Thyroid gland (tissue), 4 donors: ENCODE data around the gene STX10. TPM values are rescaled to one million over a fixed set of nuclear protein-coding genes. Genes with fewer than 3 reads are reported as not detected.

ENCODE experiments used
- DNase-seq, 2 donors: peaks; one replicate each; pipeline ENCODE4 v3.0.0-alpha.2; 2019
- H3K27ac ChIP-seq, 3 donors: fragments of 200-600 bp; sonication (generic); 1 replicate in 2 of 3; 2 replicates in 1 of 3; pipeline ENCODE4 v1.5.1; 2016 to 2019; ENCODE audit warnings: mild to moderate bottlenecking in 1 of 3, moderate library complexity in 1 of 3
- H3K27me3 ChIP-seq: fragments of 200-600 bp; sonication (generic); one replicate; pipeline ENCODE4 v1.5.1; 2019
- H3K36me3 ChIP-seq, 2 donors: fragments of 200-600 bp; sonication (generic); one replicate each; pipeline ENCODE4 v1.5.1; 2016 to 2019
- H3K4me1 ChIP-seq, 2 donors: fragments of 200-600 bp; sonication (generic); one replicate each; pipeline ENCODE4 v1.5.1; 2017 to 2019
- H3K4me3 ChIP-seq, 3 donors: fragments of 200-600 bp; sonication (generic); replicated peaks in 1 of 3; 1 replicate in 2 of 3; 2 replicates in 1 of 3; pipeline ENCODE4 v1.5.1; 2016; ENCODE audit warnings: mild to moderate bottlenecking in 1 of 3
- H3K9me3 ChIP-seq: fragments of 200-600 bp; sonication (generic); one replicate; pipeline ENCODE4 v1.5.1; 2017
- POLR2A ChIP-seq, 2 donors: fragments of 450-650 bp; IDR thresholded peaks; one replicate each; pipeline ENCODE4 v1.6.1; 2017; ENCODE audit warnings: antibody characterized with exemption in 2 of 2, mild to moderate bottlenecking in 2 of 2, moderate library complexity in 1 of 2
- WGBS, 2 donors: methylation state at CpG; one replicate each; pipeline ENCODE4 v1.1.5; 2017; 5-methylcytosine and 5-hydroxymethylcytosine counted together
- intact Hi-C: fragments of 100-400 bp; cut with DNase I; formaldehyde crosslinking; loops from one replicate; pipeline ENCODE4 v1.15.1; 2023
- total RNA-seq, 4 donors: library from RNA; depleted of rRNA; stranded (reverse); fragments of >200 nt; gene quantifications; one replicate each; pipeline ENCODE4 v1.2.3, GENCODE V29; 2016
- TF ChIP-seq, protein P1 (sequence below), 6 experiments: fragments of 200-600 bp in 3 of 6; fragments of 450-650 bp in 3 of 6; sonication (generic) in 3 of 6; IDR thresholded peaks; one replicate each; pipeline ENCODE4 v1.5.1; 2016 to 2019; ENCODE audit warnings: antibody characterized with exemption in 6 of 6, mild to moderate bottlenecking in 2 of 6, inconsistent platforms in 1 of 6, moderate library complexity in 1 of 6

STX10 gene
- total RNA-seq, 4 donors from 2014 or later = 39.2 to 91.9 (median 56.5) TPM

DNA sequence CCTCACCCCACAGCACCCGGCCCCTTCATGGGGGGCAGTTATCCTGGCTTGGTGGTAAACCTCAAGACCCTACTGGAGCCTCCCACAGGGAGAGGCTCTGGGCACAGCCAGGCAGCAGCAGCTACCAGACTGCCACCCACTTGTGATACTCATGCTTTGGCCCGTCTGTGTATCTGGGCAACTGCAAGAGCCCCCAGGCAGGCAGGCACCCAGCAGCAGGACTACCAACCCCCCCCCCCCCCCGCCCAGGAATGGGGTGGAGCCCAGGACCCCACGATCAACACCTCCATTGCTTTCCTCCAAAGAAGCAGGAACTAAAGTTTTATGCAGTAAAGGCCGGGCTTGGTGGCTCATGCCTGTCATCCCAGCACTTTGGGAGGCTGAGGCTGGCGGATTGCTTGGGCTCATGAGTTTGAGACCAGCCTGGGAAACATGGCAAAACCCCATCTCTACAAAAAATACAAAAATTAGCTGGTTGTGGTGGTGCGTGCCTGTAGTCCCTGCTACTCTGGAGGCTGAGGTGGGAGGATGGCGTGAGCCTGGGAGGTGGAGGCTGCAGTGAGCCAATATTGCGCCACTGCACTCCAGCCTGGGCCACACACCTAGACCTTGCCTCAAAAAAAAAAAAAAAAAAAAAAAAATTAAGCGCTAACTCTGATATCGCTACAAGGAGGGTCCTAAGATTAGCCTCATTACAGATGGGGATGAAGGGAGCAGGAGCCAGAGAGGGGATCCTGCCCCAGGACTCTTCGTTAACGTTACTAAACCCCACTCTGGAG lies 46.4 kb downstream of the STX10 start:
- no peak overlapping the region for H3K4me3 ChIP-seq
- no peaks in the 10 kb centered on the region for H3K9me3 ChIP-seq
- no peak for TF ChIP-seq POLR2A (IDR thresholded peaks at IDR 0.05)
- TF ChIP-seq, protein P1, sequence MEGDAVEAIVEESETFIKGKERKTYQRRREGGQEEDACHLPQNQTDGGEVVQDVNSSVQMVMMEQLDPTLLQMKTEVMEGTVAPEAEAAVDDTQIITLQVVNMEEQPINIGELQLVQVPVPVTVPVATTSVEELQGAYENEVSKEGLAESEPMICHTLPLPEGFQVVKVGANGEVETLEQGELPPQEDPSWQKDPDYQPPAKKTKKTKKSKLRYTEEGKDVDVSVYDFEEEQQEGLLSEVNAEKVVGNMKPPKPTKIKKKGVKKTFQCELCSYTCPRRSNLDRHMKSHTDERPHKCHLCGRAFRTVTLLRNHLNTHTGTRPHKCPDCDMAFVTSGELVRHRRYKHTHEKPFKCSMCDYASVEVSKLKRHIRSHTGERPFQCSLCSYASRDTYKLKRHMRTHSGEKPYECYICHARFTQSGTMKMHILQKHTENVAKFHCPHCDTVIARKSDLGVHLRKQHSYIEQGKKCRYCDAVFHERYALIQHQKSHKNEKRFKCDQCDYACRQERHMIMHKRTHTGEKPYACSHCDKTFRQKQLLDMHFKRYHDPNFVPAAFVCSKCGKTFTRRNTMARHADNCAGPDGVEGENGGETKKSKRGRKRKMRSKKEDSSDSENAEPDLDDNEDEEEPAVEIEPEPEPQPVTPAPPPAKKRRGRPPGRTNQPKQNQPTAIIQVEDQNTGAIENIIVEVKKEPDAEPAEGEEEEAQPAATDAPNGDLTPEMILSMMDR (IDR thresholded peaks at IDR 0.05) = no peak
- no peak for DNase-seq
- H3K36me3 ChIP-seq = peaks cover 0 to 5% of the 10 kb centered on the region in 2 donors
- WGBS, 2 donors = 79 to 80% methylated on average over 10 to 12 of the region's 13 CpGs
- peak overlapping the region; percentile 46 to 68 (median 63) for H3K27ac ChIP-seq
- intact Hi-C loops = no loop called here
- peaks cover 2 to 27% of the 10 kb centered on the region in 2 donors for H3K4me1 ChIP-seq
- no peaks in the 10 kb centered on the region for H3K27me3 ChIP-seq

GRCh38 chr19:13102666-13103580 lies 47.3 kb downstream of the STX10 start, which contains the start of gene LYL1:
Gene LYL1, minus strand, starts transcription at chr19:13102858. Its CDS starts 1,687 bp downstream, at chr19:13101171.
- Histone ChIP-seq H3K4me1 (peaks cover 10 to 35% of the 10 kb centered on the region in 2 donors), H3K9me3 (no peaks in the 10 kb centered on the region), H3K27me3 (no peaks in the 10 kb centered on the region), H3K27ac (peak within 1 kb of the TSS; percentile 46 to 68 (median 63)), H3K36me3 (peaks cover 0 to 5% of the 10 kb centered on the region in 2 donors), H3K4me3 (peak within 1 kb of the TSS in 1 of 3 donors; percentile 13)
- TF ChIP-seq, protein P1 (IDR thresholded peaks at IDR 0.05) = no peak
- TF ChIP-seq POLR2A (IDR thresholded peaks at IDR 0.05) = no peak
- 12 to 16% methylated on average over 7 to 9 of the region's 47 CpGs for WGBS, 2 donors
- intact Hi-C loops = no loop called here
- DNase-seq = peak; percentile 37

GRCh38 chr19:13102416-13102665 lies 47.8 kb downstream of the STX10 start:
- peaks cover 0 to 1% of the 10 kb centered on the region in 2 donors for H3K36me3 ChIP-seq
- 10 to 18% methylated on average over 2 to 7 of the region's 7 CpGs for WGBS, 2 donors
- intact Hi-C loops = no loop called here
- H3K27ac ChIP-seq = peak overlapping the region; percentile 41 to 63 (median 46)
- peak overlapping the region in 1 of 3 donors; percentile 13 for H3K4me3 ChIP-seq
- H3K9me3 ChIP-seq = no peaks in the 10 kb centered on the region
- no peak for DNase-seq
- H3K27me3 ChIP-seq = no peaks in the 10 kb centered on the region
- TF ChIP-seq, protein P1 (IDR thresholded peaks at IDR 0.05) = no peak
- TF ChIP-seq POLR2A (IDR thresholded peaks at IDR 0.05) = no peak
- peaks cover 14 to 40% of the 10 kb centered on the region in 2 donors for H3K4me1 ChIP-seq

DNA sequence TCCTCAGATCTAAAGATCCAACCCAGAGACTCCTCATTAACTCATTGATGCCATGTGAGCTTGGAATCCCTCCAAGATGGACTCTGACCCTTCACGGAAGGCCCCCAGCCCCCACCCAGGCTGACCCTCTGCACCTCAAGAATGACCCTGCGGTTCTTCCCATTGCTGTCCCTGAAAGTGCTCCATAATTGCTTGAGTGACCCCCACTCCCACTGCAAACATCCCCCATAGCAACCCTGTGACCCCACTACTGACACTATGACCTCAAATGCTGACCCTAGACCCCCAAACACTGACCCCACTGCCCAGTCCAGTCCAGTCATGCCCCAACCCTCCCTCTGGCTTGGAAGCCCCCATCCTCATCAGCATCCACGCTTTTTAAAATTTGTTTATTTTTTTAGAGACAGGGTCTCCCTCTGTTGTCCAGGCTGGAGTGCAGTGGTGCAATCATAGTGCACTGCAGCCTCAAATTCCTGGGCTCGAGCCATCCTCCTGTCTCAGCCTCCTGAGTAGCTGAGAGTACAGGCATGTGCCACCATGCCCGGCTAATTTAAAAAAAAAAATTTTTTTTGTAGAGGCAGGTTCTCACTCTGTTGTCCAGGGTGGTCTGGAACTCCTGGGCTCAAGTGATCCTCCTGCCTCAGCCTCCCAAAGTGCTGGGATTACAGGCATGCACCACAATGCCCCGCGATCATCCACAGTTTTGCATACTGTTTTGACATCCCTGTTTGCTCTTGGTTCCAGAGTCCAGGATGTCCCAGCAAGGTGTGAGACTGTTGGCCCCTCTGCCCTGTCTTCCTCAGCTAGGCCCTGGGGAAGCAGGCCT lies 48.4 kb downstream of the STX10 start:
- Histone ChIP-seq H3K27ac (peak overlapping the region in 2 of 3 donors; percentile 46 to 63), H3K4me1 (peaks cover 14 to 41% of the 10 kb centered on the region in 2 donors), H3K9me3 (no peaks in the 10 kb centered on the region), H3K27me3 (no peaks in the 10 kb centered on the region), H3K4me3 (peak overlapping the region in 1 of 3 donors; percentile 13), H3K36me3 (no peaks in the 10 kb centered on the region)
- intact Hi-C loops = no loop called here
- 65 to 79% methylated on average over 7 of the region's 7 CpGs for WGBS, 2 donors
- DNase-seq = no peak
- TF ChIP-seq, protein P1 (IDR thresholded peaks at IDR 0.05) = no peak
- no peak for TF ChIP-seq POLR2A (IDR thresholded peaks at IDR 0.05)
